Measurements from ENCODE around the gene MIF4GD. TPM values are rescaled to one million over a fixed set of nuclear protein-coding genes. Genes with fewer than 3 reads are reported as not detected.

MIF4GD gene
- total RNA-seq, 1 donor from 2014 or later, result 11.9 TPM

- H3K9me3 Mint-ChIP-seq, result no peaks in the 10 kb centered on the region
- no peak for TF ChIP-seq CTCF (conservative IDR thresholded peaks at IDR 0.05)
- no peak overlapping the region for H3K4me3 Mint-ChIP-seq
- peaks cover 18% of the 10 kb centered on the region for H3K4me1 Mint-ChIP-seq (ENCODE audit: unreplicated experiment)
- no peak overlapping the region for H3K27ac Mint-ChIP-seq
- peaks cover 6% of the 10 kb centered on the region for H3K36me3 Mint-ChIP-seq
- peaks cover 3% of the 10 kb centered on the region for H3K27me3 Mint-ChIP-seq
- no peak for DNase-seq (ENCODE audit: extremely low spot score, unreplicated experiment)
Observed at GRCh38 chr17:75266316-75267152, 4.5 kb downstream of the MIF4GD start.

GRCh38 chr17:75265614-75266315, 5.3 kb downstream of the MIF4GD start:
- no peak for DNase-seq (ENCODE audit: extremely low spot score, unreplicated experiment)
- no peak for TF ChIP-seq CTCF (conservative IDR thresholded peaks at IDR 0.05)
- Mint-ChIP-seq H3K9me3 (no peaks in the 10 kb centered on the region), H3K27ac (no peak overlapping the region), H3K36me3 (peaks cover 6% of the 10 kb centered on the region), H3K4me3 (no peak overlapping the region), H3K4me1 (ENCODE audit: unreplicated experiment) (peaks cover 20% of the 10 kb centered on the region), H3K27me3 (peaks cover 3% of the 10 kb centered on the region)

- Mint-ChIP-seq H3K27ac (peak overlapping the region; percentile 99), H3K4me1 (ENCODE audit: unreplicated experiment) (peaks cover 15% of the 10 kb centered on the region), H3K27me3 (no peaks in the 10 kb centered on the region), H3K9me3 (no peaks in the 10 kb centered on the region), H3K36me3 (peaks cover 6% of the 10 kb centered on the region), H3K4me3 (peak overlapping the region; percentile 99)
- DNase-seq (ENCODE audit: extremely low spot score, unreplicated experiment), result no peak
- TF ChIP-seq CTCF (conservative IDR thresholded peaks at IDR 0.05), result no peak
Observed at GRCh38 chr17:75263055-75263454, 8.0 kb downstream of the MIF4GD start.

- no peaks in the 10 kb centered on the region for H3K9me3 Mint-ChIP-seq
- TF ChIP-seq CTCF (conservative IDR thresholded peaks at IDR 0.05), result no peak
- H3K27me3 Mint-ChIP-seq, result no peaks in the 10 kb centered on the region
- DNase-seq (ENCODE audit: extremely low spot score, unreplicated experiment), result no peak
- H3K36me3 Mint-ChIP-seq, result peaks cover 6% of the 10 kb centered on the region
- H3K4me1 Mint-ChIP-seq (ENCODE audit: unreplicated experiment), result peaks cover 16% of the 10 kb centered on the region
- peak overlapping the region; percentile 99 for H3K27ac Mint-ChIP-seq
- H3K4me3 Mint-ChIP-seq, result peak overlapping the region; percentile 99
Observed at GRCh38 chr17:75262112-75262606, 8.9 kb downstream of the MIF4GD start.

GRCh38 chr17:75261336-75262111, 9.5 kb downstream of the MIF4GD start, which contains the start of the genes GGA3 and MRPS7:
GGA3 (minus strand) TSS chr17:75261606; CDS start chr17:75261587, 19 bp downstream.
MRPS7 (plus strand) TSS chr17:75261879; CDS start chr17:75261901, 22 bp downstream.
- Mint-ChIP-seq H3K36me3 (peaks cover 6% of the 10 kb centered on the region), H3K27me3 (no peaks in the 10 kb centered on the region), H3K9me3 (no peaks in the 10 kb centered on the region), H3K4me3 (peak within 1 kb of the TSS; percentile 99), H3K4me1 (ENCODE audit: unreplicated experiment) (peaks cover 19% of the 10 kb centered on the region), H3K27ac (peak within 1 kb of the TSS; percentile 99)
- TF ChIP-seq CTCF (conservative IDR thresholded peaks at IDR 0.05), result no peak
- DNase-seq (ENCODE audit: extremely low spot score, unreplicated experiment), result peak; percentile 96

Data from type B pancreatic cell (in vitro differentiated cells).